PC-3 (cell line): ENCODE data around the gene PLCD1. TPM values are rescaled to one million over a fixed set of nuclear protein-coding genes. Genes with fewer than 3 reads are reported as not detected.

Experiments
- ATAC-seq: fragments of 200-7000 bp; cut with Tn5 transposase; 2 replicates; pipeline ENCODE4 v1.9.1; 2020; ENCODE audit warnings: mild to moderate bottlenecking, moderate library complexity
- BruUV-seq: library from RNA; stranded (reverse); fragments of 400-500 nt; replicated peaks from 2 replicates; lab custom pipeline; 2021; lab: Mats Ljungman, UMichigan
- CTCF ChIA-PET: fragments of 300-600 bp; sonication (Branson Sonifier 250); formaldehyde crosslinking; loops from one replicate; lab custom pipeline; 2022; ENCODE audit warnings: antibody characterized with exemption; lab: Charles Lee
- POLR2A ChIA-PET: fragments of 300-600 bp; sonication (Branson Sonifier 250); formaldehyde crosslinking; loops from one replicate; lab custom pipeline; 2022; ENCODE audit warnings: antibody characterized with exemption; ENCODE audit not compliant: unreplicated experiment; lab: Charles Lee
- DNase-seq: peaks from one replicate; pipeline ENCODE4 v3.0.0-alpha.2; 2015
- H2AFZ ChIP-seq: fragments of 300-600 bp; sonication (generic); 2 replicates; pipeline ENCODE4 v1.6.0; 2016; ENCODE audit warnings: antibody characterized with exemption, low read length
- H3F3A ChIP-seq: fragments of 300-600 bp; sonication (generic); one replicate; pipeline ENCODE4 v1.6.0; 2017; ENCODE audit warnings: antibody characterized with exemption, low read length, control low read depth, mild to moderate bottlenecking; ENCODE audit not compliant: unreplicated experiment
- H3K27ac ChIP-seq: fragments of 300-600 bp; sonication (generic); 2 replicates; pipeline ENCODE4 v1.5.1; 2016; ENCODE audit warnings: mild to moderate bottlenecking, low read length
- H3K27me3 ChIP-seq: fragments of 300-600 bp; sonication (generic); 2 replicates; pipeline ENCODE4 v1.6.1; 2016; ENCODE audit warnings: low read length, mixed read lengths
- H3K36me3 ChIP-seq: fragments of 300-600 bp; sonication (generic); 2 replicates; pipeline ENCODE4 v1.6.1; 2016; ENCODE audit warnings: low read depth, mixed run types, low read length, mixed read lengths
- H3K4me1 ChIP-seq: fragments of 300-600 bp; sonication (generic); 2 replicates; pipeline ENCODE4 v1.5.1; 2016; ENCODE audit warnings: low read length; ENCODE audit not compliant: insufficient read depth
- H3K4me2 ChIP-seq: fragments of 300-600 bp; sonication (generic); 2 replicates; pipeline ENCODE4 v1.6.0; 2016; ENCODE audit warnings: low read length
- H3K4me3 ChIP-seq: fragments of 300-600 bp; sonication (generic); 2 replicates; pipeline ENCODE4 v1.5.1; 2016; ENCODE audit warnings: mild to moderate bottlenecking, low read length, mixed read lengths
- H3K79me2 ChIP-seq: fragments of 300-600 bp; sonication (generic); 2 replicates; pipeline ENCODE4 v1.6.1; 2017; ENCODE audit warnings: low read length, mixed read lengths
- H3K9ac ChIP-seq: fragments of 300-600 bp; sonication (generic); 2 replicates; pipeline ENCODE4 v1.6.0; 2016; ENCODE audit warnings: mild to moderate bottlenecking, low read length
- H3K9me2 ChIP-seq: fragments of 300-600 bp; sonication (generic); replicated peaks from 2 replicates; pipeline ENCODE4 v1.6.1; 2016; ENCODE audit warnings: mixed run types, low read length, mixed read lengths
- H3K9me3 ChIP-seq: fragments of 300-600 bp; sonication (generic); 2 replicates; pipeline ENCODE4 v1.6.1; 2016; ENCODE audit warnings: low read length, mixed read lengths
- H4K20me1 ChIP-seq: fragments of 300-600 bp; sonication (generic); 2 replicates; pipeline ENCODE4 v1.6.1; 2016; ENCODE audit warnings: low read length, mixed read lengths
- CTCF ChIP-seq: fragments of 300-600 bp; sonication (generic); conservative IDR thresholded peaks from 2 replicates; pipeline ENCODE4 v1.5.1; 2017; ENCODE audit warnings: antibody characterized with exemption, low read depth, mild to moderate bottlenecking, low read length
- EZH2 ChIP-seq: fragments of 300-600 bp; sonication (generic); IDR thresholded peaks from one replicate; pipeline ENCODE4 v1.6.1; 2017; ENCODE audit warnings: antibody characterized with exemption, mild to moderate bottlenecking, low read length; ENCODE audit not compliant: unreplicated experiment
- EZH2phosphoT487 ChIP-seq: fragments of 300-600 bp; sonication (generic); IDR thresholded peaks from 2 replicates; pipeline ENCODE4 v1.6.1; 2018; ENCODE audit warnings: mild to moderate bottlenecking, antibody characterized with exemption, low read length, borderline replicate concordance
- intact Hi-C: fragments of 100-400 bp; cut with micrococcal nuclease; formaldehyde crosslinking; loops from 2 replicates; pipeline ENCODE4 v1.9.0; 2023
- total RNA-seq: library from RNA; depleted of rRNA; stranded (reverse); fragments of >200 nt; gene quantifications from 2 replicates; pipeline ENCODE4 v1.2.3, GENCODE V29; 2014

The PLCD1 gene
- total RNA-seq, 1 experiment from 2014 or later = 18.5 TPM

DNA sequence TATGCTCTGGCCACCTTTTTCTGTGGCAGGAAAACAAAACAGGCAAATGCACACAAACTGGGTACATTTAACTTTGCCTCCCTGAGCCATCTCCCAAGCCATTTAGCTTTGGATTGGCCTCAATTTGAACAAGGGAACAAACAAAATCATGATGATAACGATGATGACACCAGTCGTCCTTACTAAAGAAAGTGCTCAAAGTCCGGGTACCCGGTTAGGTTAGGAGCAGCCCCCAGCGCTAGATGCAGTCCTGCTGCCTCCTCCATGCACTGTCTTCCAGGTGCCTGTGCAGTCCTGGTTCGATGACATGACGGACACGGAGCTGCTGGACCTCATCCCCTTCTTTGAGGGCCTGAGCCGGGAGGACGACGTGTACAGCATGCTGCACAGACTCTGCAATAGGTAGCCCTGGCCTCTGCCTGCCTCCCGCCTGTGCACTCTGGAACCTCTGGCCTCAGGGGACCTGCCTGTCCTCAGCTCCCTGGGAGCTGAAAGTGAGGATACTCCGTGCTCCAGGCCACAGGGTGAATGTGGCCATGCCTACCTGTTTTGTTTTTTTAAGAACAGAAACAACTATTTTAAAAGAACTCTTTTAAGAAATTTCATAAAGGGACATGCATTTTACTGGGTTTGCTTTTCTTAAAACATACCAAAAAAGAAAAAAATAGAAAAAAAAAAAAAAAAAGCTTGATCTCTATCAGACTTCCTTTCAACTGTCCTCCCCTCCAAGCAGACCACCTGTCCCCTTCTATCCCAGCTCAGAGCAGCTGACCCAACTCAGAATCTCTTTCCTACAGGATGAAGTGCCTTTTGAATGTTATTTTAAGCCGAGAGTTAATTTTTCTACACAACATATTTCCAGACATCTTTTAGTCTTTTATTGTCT is 48.7 kb downstream of the PLCD1 start:
- Histone ChIP-seq H3K79me2 (no peaks in the 10 kb centered on the region), H2AFZ (no peak overlapping the region), H3K27ac (peak overlapping the region; percentile 21; the same call in 1 of the 2 replicates), H3K27me3 (no peaks in the 10 kb centered on the region), H3K36me3 (no peaks in the 10 kb centered on the region), H3K9me2 (no peaks in the 10 kb centered on the region), H4K20me1 (no peaks in the 10 kb centered on the region), H3K4me3 (no peak overlapping the region), H3K4me2 (0 out of 2 replicates have a peak overlapping the region, but pooled peaks have one; percentile 21), H3K9me3 (no peaks in the 10 kb centered on the region), H3F3A (no peaks in the 10 kb centered on the region), H3K4me1 (peaks cover 13% of the 10 kb centered on the region), H3K9ac (no peak overlapping the region)
- no peak for DNase-seq
- CTCF ChIA-PET = interaction anchor here (0.6 kb wide), 1 partner anchor 16 kb away, joined by 3 read pairs; no protein-coding TSS in a partner anchor
- intact Hi-C loops = no loop called here
- no TSS peak for BruUV-seq
- TF ChIP-seq CTCF (no peak), EZH2 (no peak), EZH2phosphoT487 (no peak)
- 0 out of 2 replicates have a peak, but pooled peaks have one; percentile 19 for ATAC-seq
- POLR2A ChIA-PET = interaction anchor here (0.6 kb wide), 2 partner anchors 643 to 920 kb away, joined by 3 to 5 read pairs; no protein-coding TSS in a partner anchor

DNA sequence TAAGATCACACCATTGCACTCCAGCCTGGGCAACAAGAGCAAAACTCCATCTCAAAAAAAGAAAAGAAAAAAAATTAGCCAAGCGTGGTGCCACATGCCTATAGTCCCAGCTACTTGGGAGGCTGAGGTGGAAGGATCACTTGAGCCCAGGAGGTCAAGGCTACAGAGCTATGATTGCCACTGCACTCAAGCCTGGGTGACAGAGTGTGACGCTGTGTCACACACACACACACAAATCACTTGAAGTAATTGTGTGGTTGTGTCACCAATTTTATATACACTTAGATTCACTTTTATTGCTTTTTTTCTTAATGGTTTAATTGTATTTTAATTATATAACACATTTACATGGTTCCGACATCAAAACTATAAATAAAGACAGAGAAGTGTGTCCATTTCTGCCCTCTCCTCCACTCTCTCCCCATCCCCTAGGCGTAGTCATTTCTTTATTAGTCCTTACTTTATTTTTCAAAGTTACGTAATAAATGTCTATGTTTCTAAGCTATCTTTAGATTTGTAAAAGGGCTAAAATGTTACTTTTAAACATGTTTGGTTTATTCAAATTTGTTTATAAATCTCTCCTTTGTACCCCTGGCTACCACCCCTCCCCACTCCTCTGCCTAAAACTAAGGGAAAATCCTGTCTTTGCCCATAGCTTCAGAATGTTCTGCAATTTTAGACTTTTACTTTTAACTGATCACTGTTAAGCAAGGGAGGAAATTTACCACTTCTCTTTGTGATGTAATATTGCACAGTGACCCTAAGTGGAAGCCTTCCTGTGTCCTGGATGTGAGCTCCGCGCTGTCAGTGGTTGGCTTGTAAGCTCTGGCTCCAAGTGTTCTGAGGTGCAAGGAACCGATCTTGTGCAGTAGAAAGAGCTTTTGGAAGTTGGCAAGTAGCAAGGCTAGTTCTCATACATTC is 49.6 kb downstream of the PLCD1 start:
- Histone ChIP-seq H3K4me3 (no peak overlapping the region), H2AFZ (no peak overlapping the region), H3K9me2 (no peaks in the 10 kb centered on the region), H3K79me2 (no peaks in the 10 kb centered on the region), H3K27me3 (no peaks in the 10 kb centered on the region), H3K36me3 (no peaks in the 10 kb centered on the region), H3K27ac (no peak overlapping the region), H3K4me2 (no peak overlapping the region), H3K9ac (no peak overlapping the region), H3K4me1 (peaks cover 13% of the 10 kb centered on the region), H3K9me3 (no peaks in the 10 kb centered on the region), H3F3A (no peaks in the 10 kb centered on the region), H4K20me1 (no peaks in the 10 kb centered on the region)
- TF ChIP-seq EZH2 (no peak), CTCF (no peak), EZH2phosphoT487 (no peak)
- ChIA-PET POLR2A (no interaction called here), CTCF (interaction anchor here (0.6 to 1.5 kb wide), 2 partner anchors 17 kb away, joined by 3 read pairs; no protein-coding TSS in a partner anchor)
- intact Hi-C loops = no loop called here
- no peak for ATAC-seq
- DNase-seq = no peak
- no TSS peak for BruUV-seq
